IMR-90 (cell line): ENCODE measurements around the gene ACOXL. TPM values are rescaled to one million over a fixed set of nuclear protein-coding genes. Genes with fewer than 3 reads are reported as not detected.

ENCODE experiments used
- ATAC-seq: fragments of 200-7000 bp; cut with Tn5 transposase; 2 replicates; pipeline ENCODE4 v1.9.1; 2020; ENCODE audit warnings: low read depth, mild to moderate bottlenecking, moderate library complexity
- BruUV-seq: library from RNA; stranded (reverse); fragments of 400-500 nt; replicated peaks from 2 replicates; lab custom pipeline; 2021; lab: Mats Ljungman, UMichigan
- CTCF ChIA-PET: fragments of 300-600 bp; formaldehyde crosslinking; extraction: SDS; loops from one replicate; lab custom pipeline; 2021; ENCODE audit warnings: antibody characterized with exemption; lab: Yijun Ruan, JAX
- POLR2A ChIA-PET: fragments of 300-600 bp; sonication (Branson Sonifier 250); formaldehyde crosslinking; loops from one replicate; lab custom pipeline; 2022; ENCODE audit warnings: antibody characterized with exemption; ENCODE audit not compliant: unreplicated experiment; lab: Charles Lee
- DNase-seq: peaks from one replicate; pipeline ENCODE4 v3.0.0; 2013
- H2AFZ ChIP-seq: replicated peaks from 2 replicates; pipeline ENCODE3; 2013; ENCODE audit warnings: low read length, mild to moderate bottlenecking; ENCODE audit not compliant: poor library complexity
- H2AK5ac ChIP-seq: 2 replicates; pipeline ENCODE4 v1.6.1; 2013; ENCODE audit warnings: low read depth, low read length, inconsistent platforms
- H2AK9ac ChIP-seq: replicated peaks from 2 replicates; pipeline ENCODE3; 2013; ENCODE audit warnings: mild to moderate bottlenecking, low read depth, low read length, moderate library complexity; ENCODE audit not compliant: poor library complexity
- H2BK120ac ChIP-seq: 2 replicates; pipeline ENCODE4 v1.6.1; 2013; ENCODE audit warnings: low read depth, low read length, inconsistent platforms
- H2BK15ac ChIP-seq: 3 replicates; pipeline ENCODE4 v1.6.1; 2013; ENCODE audit warnings: low read depth, low read length, inconsistent platforms
- H2BK20ac ChIP-seq: 2 replicates; pipeline ENCODE4 v1.6.1; 2013; ENCODE audit warnings: low read depth, mild to moderate bottlenecking, inconsistent platforms, low read length, moderate library complexity
- H2BK5ac ChIP-seq: 2 replicates; pipeline ENCODE4 v1.6.1; 2013; ENCODE audit warnings: mild to moderate bottlenecking, low read depth, low read length, inconsistent platforms; ENCODE audit not compliant: poor library complexity, severe bottlenecking
- H3K14ac ChIP-seq: replicated peaks from 2 replicates; pipeline ENCODE4 v1.6.1; 2013; ENCODE audit warnings: low read depth, low read length, inconsistent platforms
- H3K18ac ChIP-seq: 2 replicates; pipeline ENCODE4 v1.6.1; 2013; ENCODE audit warnings: low read depth, low read length, control low read depth
- H3K23ac ChIP-seq: 2 replicates; pipeline ENCODE4 v1.6.1; 2013; ENCODE audit warnings: low read depth, low read length, inconsistent platforms
- H3K27ac ChIP-seq: 2 replicates; pipeline ENCODE4 v1.5.1; 2013; ENCODE audit warnings: mild to moderate bottlenecking, control low read depth, low read length; ENCODE audit not compliant: insufficient read depth
- H3K27me3 ChIP-seq: 2 replicates; pipeline ENCODE4 v1.6.1; 2013; ENCODE audit warnings: low read length; ENCODE audit not compliant: control insufficient read depth, insufficient read depth
- H3K36me3 ChIP-seq: 2 replicates; pipeline ENCODE4 v1.6.1; 2013; ENCODE audit warnings: low read length, mixed read lengths; ENCODE audit not compliant: control insufficient read depth, insufficient read depth
- H3K4ac ChIP-seq: 2 replicates; pipeline ENCODE4 v1.6.1; 2013; ENCODE audit warnings: low read depth, low read length, inconsistent platforms
- H3K4me1 ChIP-seq: 2 replicates; pipeline ENCODE4 v1.6.1; 2013; ENCODE audit warnings: low read length, mixed read lengths; ENCODE audit not compliant: control insufficient read depth, insufficient read depth
- H3K4me2 ChIP-seq: 2 replicates; pipeline ENCODE4 v1.6.1; 2013; ENCODE audit warnings: low read depth, mild to moderate bottlenecking, control low read depth, low read length, moderate library complexity
- H3K4me3 ChIP-seq: 2 replicates; pipeline ENCODE4 v1.5.1; 2013; ENCODE audit warnings: low read depth, mild to moderate bottlenecking, control low read depth, low read length, moderate library complexity; ENCODE audit not compliant: insufficient read depth
- H3K56ac ChIP-seq: 2 replicates; pipeline ENCODE4 v1.6.1; 2013; ENCODE audit warnings: low read length, inconsistent platforms; ENCODE audit not compliant: insufficient read depth; ENCODE audit errors: extremely low read depth
- H3K79me1 ChIP-seq, 2 experiments: 2 replicates each; pipeline ENCODE4 v1.6.1; 2013; ENCODE audit warnings: low read length in 2 of 2, inconsistent platforms in 1 of 2, low read depth in 1 of 2
- H3K9ac ChIP-seq: 2 replicates; pipeline ENCODE4 v1.6.1; 2013; ENCODE audit warnings: low read depth, low read length, control low read depth
- H3K9me1 ChIP-seq: 2 replicates; pipeline ENCODE4 v1.6.1; 2013; ENCODE audit warnings: low read length, inconsistent platforms; ENCODE audit not compliant: insufficient read depth
- H3K9me3 ChIP-seq: 2 replicates; pipeline ENCODE4 v1.6.1; 2013; ENCODE audit warnings: low read length; ENCODE audit not compliant: control insufficient read depth, insufficient read depth
- H4K20me1 ChIP-seq: 2 replicates; pipeline ENCODE4 v1.6.1; 2013; ENCODE audit warnings: low read length, inconsistent platforms; ENCODE audit not compliant: insufficient read depth
- H4K5ac ChIP-seq: 2 replicates; pipeline ENCODE4 v1.6.1; 2013; ENCODE audit warnings: mild to moderate bottlenecking, low read depth, low read length, control low read depth
- H4K8ac ChIP-seq, 2 experiments: 2 replicates each; pipeline ENCODE4 v1.6.1; 2013; ENCODE audit warnings: low read depth in 2 of 2, low read length in 2 of 2, control low read depth in 1 of 2, inconsistent platforms in 1 of 2
- H4K91ac ChIP-seq: 2 replicates; pipeline ENCODE4 v1.6.1; 2013; ENCODE audit warnings: low read depth, low read length, inconsistent platforms; ENCODE audit not compliant: insufficient read depth
- BHLHE40 ChIP-seq: fragments of 150-350 bp; IDR thresholded peaks from 2 replicates; pipeline ENCODE4 v1.6.1; 2016; ENCODE audit warnings: mild to moderate bottlenecking, low read depth, low read length
- CHD1 ChIP-seq: IDR thresholded peaks from 2 replicates; pipeline ENCODE4 v1.6.1; 2012; ENCODE audit warnings: low read depth, low read length, improper control_type of control experiment
- CTCF ChIP-seq: conservative IDR thresholded peaks from 2 replicates; pipeline ENCODE4 v1.5.1; 2012; ENCODE audit warnings: mild to moderate bottlenecking, low read depth, low read length, improper control_type of control experiment
- ELK1 ChIP-seq: fragments of 150-350 bp; IDR thresholded peaks from 2 replicates; pipeline ENCODE4 v1.6.1; 2016; ENCODE audit warnings: low read depth, mild to moderate bottlenecking, low read length, moderate library complexity, borderline replicate concordance
- FOS ChIP-seq: fragments of 150-350 bp; IDR thresholded peaks from 2 replicates; pipeline ENCODE4 v1.6.1; 2016; ENCODE audit warnings: low read depth, low read length
- MAFK ChIP-seq: IDR thresholded peaks from 2 replicates; pipeline ENCODE4 v1.6.1; 2012; ENCODE audit warnings: low read depth, low read length, improper control_type of control experiment
- MAZ ChIP-seq: IDR thresholded peaks from 2 replicates; pipeline ENCODE4 v1.6.1; 2012; ENCODE audit warnings: low read depth, mild to moderate bottlenecking, low read length, improper control_type of control experiment, moderate library complexity, borderline replicate concordance
- MXI1 ChIP-seq: IDR thresholded peaks from 2 replicates; pipeline ENCODE4 v1.6.1; 2012; ENCODE audit warnings: low read depth, mild to moderate bottlenecking, low read length, moderate library complexity, borderline replicate concordance
- POLR2A ChIP-seq: IDR thresholded peaks from 2 replicates; pipeline ENCODE4 v1.6.1; 2012; ENCODE audit warnings: mild to moderate bottlenecking, low read depth, low read length
- RAD21 ChIP-seq: IDR thresholded peaks from 2 replicates; pipeline ENCODE4 v1.6.1; 2012; ENCODE audit warnings: low read length, improper control_type of control experiment
- RCOR1 ChIP-seq: IDR thresholded peaks from 2 replicates; pipeline ENCODE4 v1.6.1; 2012; ENCODE audit warnings: mild to moderate bottlenecking, low read length, improper control_type of control experiment; ENCODE audit not compliant: insufficient replicate concordance
- RFX5 ChIP-seq: IDR thresholded peaks from 2 replicates; pipeline ENCODE4 v1.8.0; 2012; ENCODE audit warnings: low read depth, mild to moderate bottlenecking, low read length, moderate library complexity
- SMC3 ChIP-seq: fragments of 150-350 bp; IDR thresholded peaks from 2 replicates; pipeline ENCODE4 v1.6.1; 2016; ENCODE audit warnings: low read depth, mild to moderate bottlenecking, antibody characterized with exemption, low read length, moderate library complexity
- USF2 ChIP-seq: fragments of 150-350 bp; IDR thresholded peaks from 2 replicates; pipeline ENCODE4 v1.6.1; 2017; ENCODE audit warnings: mild to moderate bottlenecking, antibody characterized with exemption, low read length, low read depth
- WGBS, 2 experiments: methylation state at CpG; one replicate each; pipeline versions ENCODE4 v1.1.5 to v1.1.7; 2013; ENCODE audit warnings: missing lambda C conversion rate in 2 of 2; ENCODE audit not compliant: insufficient read length in 1 of 2; ENCODE audit errors: extremely low coverage in 2 of 2; 5-methylcytosine and 5-hydroxymethylcytosine counted together
- dilution Hi-C: fragments of 300-500 bp; cut with HindIII; formaldehyde crosslinking; loops from one replicate; pipeline ENCODE4 v1.14.3; 2018; ENCODE audit warnings: low sequenced_read_pairs; ENCODE audit not compliant: unreplicated experiment
- in situ Hi-C: fragments of 300-500 bp; cut with MboI; formaldehyde crosslinking; loops from 3 replicates; pipeline ENCODE4 v1.14.3; 2019; ENCODE audit warnings: low sequenced_read_pairs, inconsistent platforms, mixed read lengths
- intact Hi-C: fragments of 100-400 bp; cut with micrococcal nuclease; formaldehyde crosslinking; loops from 2 replicates; pipeline ENCODE4 v1.10.0; 2022
- polyA plus RNA-seq, 3 experiments: library from polyadenylated mRNA; depleted of rRNA; stranded (reverse); fragments of >200 nt; gene quantifications; 2 replicates each; pipeline ENCODE4 v1.2.3, GENCODE V29; 2012; ENCODE audit warnings: low replicate concordance in 1 of 3
- total RNA-seq: library from RNA; depleted of rRNA; stranded (reverse); fragments of >200 nt; gene quantifications from 2 replicates; pipeline ENCODE4 v1.2.3, GENCODE V29; 2012

ACOXL gene
- total and polyA plus RNA-seq, 2 of the 4 experiments (the other 2 are of a cell fraction): not detected

GRCh38 chr2:110998311-110998710 is 265.9 kb downstream of the ACOXL start:
- no peak overlapping the region for H2BK5ac ChIP-seq
- H3K23ac ChIP-seq: no peak overlapping the region
- CTCF ChIA-PET: no interaction called here
- H3K18ac ChIP-seq: no peak overlapping the region
- H3K4me1 ChIP-seq: no peaks in the 10 kb centered on the region
- no peak overlapping the region for H3K56ac ChIP-seq
- TF ChIP-seq ELK1 (no peak), RCOR1 (no peak), MXI1 (no peak), BHLHE40 (no peak), MAFK (no peak), RFX5 (no peak), SMC3 (no peak), POLR2A (no peak), CTCF (no peak), FOS (no peak), RAD21 (no peak), USF2 (no peak), CHD1 (no peak), MAZ (no peak)
- no peak overlapping the region for H3K27ac ChIP-seq
- H2AK5ac ChIP-seq: no peak overlapping the region
- in situ Hi-C loops: no loop called here
- H3K36me3 ChIP-seq: no peaks in the 10 kb centered on the region
- H4K20me1 ChIP-seq: no peaks in the 10 kb centered on the region
- no peak overlapping the region for H2AK9ac ChIP-seq
- no peak overlapping the region for H3K4ac ChIP-seq
- H4K8ac ChIP-seq: no peak overlapping the region
- no peak overlapping the region for H2BK20ac ChIP-seq
- intact Hi-C loops: no loop called here
- no TSS peak for BruUV-seq
- dilution Hi-C loops: no loop called here
- H4K91ac ChIP-seq: no peak overlapping the region
- H2AFZ ChIP-seq: no peak overlapping the region
- H3K9me3 ChIP-seq: no peaks in the 10 kb centered on the region
- H3K79me1 ChIP-seq: no peaks in the 10 kb centered on the region
- no peak overlapping the region for H3K4me3 ChIP-seq
- peaks cover 16% of the 10 kb centered on the region for H3K27me3 ChIP-seq
- no peak overlapping the region for H2BK15ac ChIP-seq
- no CpG with 5 or more reads among the region's 4 CpGs for WGBS, 2 experiments
- ATAC-seq (no peak), DNase-seq (no peak)
- H2BK120ac ChIP-seq: no peak overlapping the region
- POLR2A ChIA-PET: no interaction called here
- H3K14ac ChIP-seq: no peak overlapping the region
- H3K9ac ChIP-seq: no peak overlapping the region
- H4K5ac ChIP-seq: no peak overlapping the region
- no peaks in the 10 kb centered on the region for H3K9me1 ChIP-seq
- no peak overlapping the region for H3K4me2 ChIP-seq
